ENCODE measurements around the gene ZNF277.

- TF ChIP-seq CTCF (IDR thresholded peaks at IDR 0.05) (no peak), EP300 (IDR thresholded peaks at IDR 0.05; ENCODE audit: low read depth) (no peak)
Measured at GRCh38 chr7:112234147-112234546, 27.7 kb downstream of the ZNF277 start.

Measured in transverse colon (tissue), 3 donors.